HUES64 (cell line): ENCODE results near the gene MYO6.
"Not testable (repeated sequence)": the region's sequence is repeated elsewhere in the genome, so short reads cannot be mapped to it uniquely, and the experiment has no call there.

Source experiments
- H3K27ac ChIP-seq: 2 replicates; pipeline ENCODE4 v1.7.0; 2013; ENCODE audit warnings: low read depth, low read length, inconsistent platforms
- H3K27me3 ChIP-seq: 2 replicates; pipeline ENCODE4 v1.6.1; 2013; ENCODE audit warnings: mild to moderate bottlenecking, low read length; ENCODE audit not compliant: insufficient read depth
- H3K36me3 ChIP-seq: 2 replicates; pipeline ENCODE4 v1.6.1; 2013; ENCODE audit warnings: mild to moderate bottlenecking, low read length; ENCODE audit not compliant: insufficient read depth
- H3K4me1 ChIP-seq: 2 replicates; pipeline ENCODE4 v1.6.1; 2013; ENCODE audit warnings: mild to moderate bottlenecking, low read length, moderate library complexity; ENCODE audit not compliant: insufficient read depth
- H3K4me3 ChIP-seq: 2 replicates; pipeline ENCODE4 v1.5.1; 2013; ENCODE audit warnings: mild to moderate bottlenecking, low read length, moderate library complexity
- H3K9ac ChIP-seq: 2 replicates; pipeline ENCODE4 v1.6.1; 2013; ENCODE audit warnings: mild to moderate bottlenecking, low read depth, low read length
- H3K9me3 ChIP-seq: 2 replicates; pipeline ENCODE4 v1.6.1; 2013; ENCODE audit warnings: low read depth, low read length; ENCODE audit not compliant: insufficient read depth
- WGBS: fragments of 150-250, 120-280 bp; methylation state at CpG from one replicate; pipeline ENCODE4 v1.1.7; 2013; ENCODE audit warnings: missing lambda C conversion rate; 5-methylcytosine and 5-hydroxymethylcytosine counted together

MYO6 gene

GRCh38 chr6:75893776-75894152 is 144.7 kb downstream of the MYO6 start:
- 77% methylated on average over 2 of the region's 2 CpGs for WGBS
- no peaks in the 10 kb centered on the region for H3K9me3 ChIP-seq
- no peak overlapping the region for H3K4me3 ChIP-seq
- H3K27ac ChIP-seq: no peak overlapping the region
- H3K9ac ChIP-seq: no peak overlapping the region
- peaks cover 26% of the 10 kb centered on the region for H3K36me3 ChIP-seq
- H3K27me3 ChIP-seq: no peaks in the 10 kb centered on the region
- no peaks in the 10 kb centered on the region for H3K4me1 ChIP-seq

- 100% methylated on average over 2 of the region's 3 CpGs for WGBS
- Histone ChIP-seq H3K4me3 (no peak overlapping the region), H3K27ac (no peak overlapping the region), H3K9me3 (no peaks in the 10 kb centered on the region), H3K27me3 (no peaks in the 10 kb centered on the region), H3K36me3 (peaks cover 10% of the 10 kb centered on the region; the same call in 1 of the 2 replicates), H3K9ac (no peak overlapping the region), H3K4me1 (no peaks in the 10 kb centered on the region)
Measured at GRCh38 chr6:75896526-75896925, 147.5 kb downstream of the MYO6 start.

GRCh38 chr6:75900216-75900615 is 151.2 kb downstream of the MYO6 start:
- not testable (repeated sequence) for H3K4me3 ChIP-seq, H3K4me1 ChIP-seq, H3K9me3 ChIP-seq, H3K9ac ChIP-seq, H3K27me3 ChIP-seq, H3K36me3 ChIP-seq, H3K27ac ChIP-seq
- no CpG with 5 or more reads among the region's 1 CpG for WGBS

GRCh38 chr6:75905129-75905528 is 156.1 kb downstream of the MYO6 start:
- not testable (repeated sequence) for H3K4me3 ChIP-seq, H3K27me3 ChIP-seq, H3K4me1 ChIP-seq, H3K9ac ChIP-seq, H3K36me3 ChIP-seq, H3K27ac ChIP-seq, H3K9me3 ChIP-seq
- WGBS: 89% methylated on average over 14 of the region's 14 CpGs

- WGBS: 62% methylated on average over 1 of the region's 3 CpGs
- Histone ChIP-seq H3K9ac (no peak overlapping the region), H3K36me3 (peaks cover 9% of the 10 kb centered on the region), H3K4me1 (no peaks in the 10 kb centered on the region), H3K27ac (no peak overlapping the region), H3K27me3 (no peaks in the 10 kb centered on the region), H3K4me3 (no peak overlapping the region), H3K9me3 (peaks cover 8% of the 10 kb centered on the region; the same call in 1 of the 2 replicates)
Measured at GRCh38 chr6:75906871-75907270, 157.8 kb downstream of the MYO6 start.

GRCh38 chr6:75907444-75907843 is 158.4 kb downstream of the MYO6 start:
- H3K27ac ChIP-seq: no peak overlapping the region
- H3K36me3 ChIP-seq: peaks cover 9% of the 10 kb centered on the region
- no peak overlapping the region for H3K4me3 ChIP-seq
- H3K9ac ChIP-seq: no peak overlapping the region
- peaks cover 8% of the 10 kb centered on the region; the same call in 1 of the 2 replicates for H3K9me3 ChIP-seq
- H3K4me1 ChIP-seq: no peaks in the 10 kb centered on the region
- no peaks in the 10 kb centered on the region for H3K27me3 ChIP-seq
- WGBS: 96% methylated on average over 2 of the region's 2 CpGs

- Histone ChIP-seq H3K4me3 (no peak overlapping the region), H3K9ac (no peak overlapping the region), H3K36me3 (peaks cover 17% of the 10 kb centered on the region; the same call in 1 of the 2 replicates), H3K27ac (no peak overlapping the region), H3K4me1 (peaks cover 7% of the 10 kb centered on the region), H3K27me3 (no peaks in the 10 kb centered on the region), H3K9me3 (no peaks in the 10 kb centered on the region)
Measured at GRCh38 chr6:75913040-75913439, 164.0 kb downstream of the MYO6 start.

- no peak overlapping the region for H3K4me3 ChIP-seq
- peaks cover 6% of the 10 kb centered on the region for H3K4me1 ChIP-seq
- no peak overlapping the region for H3K27ac ChIP-seq
- no peaks in the 10 kb centered on the region for H3K9me3 ChIP-seq
- 0 out of 2 replicates have a peak, but pooled peaks cover 4% of the 10 kb centered on the region for H3K36me3 ChIP-seq
- H3K27me3 ChIP-seq: no peaks in the 10 kb centered on the region
- H3K9ac ChIP-seq: no peak overlapping the region
Measured at GRCh38 chr6:75922226-75922625, 173.2 kb downstream of the MYO6 start.

GRCh38 chr6:75926293-75927168 is 177.5 kb downstream of the MYO6 start:
- Histone ChIP-seq H3K27me3 (no peaks in the 10 kb centered on the region), H3K4me3 (no peak overlapping the region), H3K4me1 (no peaks in the 10 kb centered on the region), H3K9ac (no peak overlapping the region), H3K27ac (no peak overlapping the region), H3K36me3 (no peaks in the 10 kb centered on the region), H3K9me3 (no peaks in the 10 kb centered on the region)
- WGBS: 95% methylated on average over 5 of the region's 5 CpGs

- Histone ChIP-seq H3K4me1 (peaks cover 12% of the 10 kb centered on the region), H3K4me3 (no peak overlapping the region), H3K27ac (no peak overlapping the region), H3K9me3 (no peaks in the 10 kb centered on the region), H3K36me3 (no peaks in the 10 kb centered on the region), H3K27me3 (peaks cover 15% of the 10 kb centered on the region), H3K9ac (no peak overlapping the region)
- WGBS: 92% methylated on average over 11 of the region's 11 CpGs
Measured at GRCh38 chr6:75931011-75931680, 182.1 kb downstream of the MYO6 start.

- H3K9me3 ChIP-seq: no peaks in the 10 kb centered on the region
- H3K4me3 ChIP-seq: no peak overlapping the region
- peaks cover 19% of the 10 kb centered on the region for H3K27me3 ChIP-seq
- no peak overlapping the region for H3K9ac ChIP-seq
- H3K4me1 ChIP-seq: peaks cover 12% of the 10 kb centered on the region
- no peak overlapping the region for H3K27ac ChIP-seq
- 36% methylated on average over 5 of the region's 5 CpGs for WGBS
- no peaks in the 10 kb centered on the region for H3K36me3 ChIP-seq
Measured at GRCh38 chr6:75932067-75932466, 183.0 kb downstream of the MYO6 start.
